Caco-2 (cell line): Measurements from ENCODE around the gene OR6K2. TPM values are rescaled to one million over a fixed set of nuclear protein-coding genes. Genes with fewer than 3 reads are reported as not detected.

Experiments used
- Bru-seq: library from RNA; stranded (reverse); fragments of 400-500 nt; gene quantifications from one replicate; lab custom pipeline; 2021; lab: Mats Ljungman, UMichigan
- BruChase-seq, 2 experiments: library from RNA; stranded (reverse); fragments of 400-500 nt; gene quantifications; one replicate each; lab custom pipeline; 2021; lab: Mats Ljungman, UMichigan
- BruUV-seq: library from RNA; stranded (reverse); fragments of 400-500 nt; replicated peaks from 2 replicates; lab custom pipeline; 2021; lab: Mats Ljungman, UMichigan
- CTCF ChIA-PET: fragments of 300-600 bp; sonication (Branson Sonifier 250); formaldehyde crosslinking; loops from one replicate; lab custom pipeline; 2022; ENCODE audit warnings: antibody characterized with exemption; lab: Charles Lee
- POLR2A ChIA-PET: fragments of 300-600 bp; sonication (Branson Sonifier 250); formaldehyde crosslinking; loops from one replicate; lab custom pipeline; 2022; ENCODE audit warnings: antibody characterized with exemption; lab: Charles Lee
- DNase-seq, 2 experiments: peaks; one replicate each; pipeline versions ENCODE4 v3.0.0 to v3.0.0-alpha.2; 2020 to 2022
- H3K27me3 ChIP-seq: replicated peaks from 2 replicates; pipeline ENCODE4 v1.6.0; 2011; ENCODE audit warnings: low read length; ENCODE audit not compliant: control insufficient read depth, insufficient read depth
- H3K36me3 ChIP-seq: 2 replicates; pipeline ENCODE4 v1.5.1; 2011; ENCODE audit warnings: low read length; ENCODE audit not compliant: control insufficient read depth, insufficient read depth
- H3K4me1 ChIP-seq: fragments of 250-450 bp; sonication (Bioruptor Pico); 2 replicates; pipeline ENCODE4 v1.5.1; 2020; ENCODE audit warnings: mild to moderate bottlenecking
- H3K4me3 ChIP-seq: 2 replicates; pipeline ENCODE4 v1.5.1; 2011; ENCODE audit warnings: low read depth, mild to moderate bottlenecking, control low read depth, low read length
- H3K9me3 ChIP-seq: fragments of 250-450 bp; sonication (Bioruptor Pico); 2 replicates; pipeline ENCODE4 v1.5.1; 2020; ENCODE audit warnings: mild to moderate bottlenecking, moderate library complexity
- H3K27ac Mint-ChIP-seq: one replicate; pipeline ENCODE4 v1.8.0; 2022; ENCODE audit warnings: mixed read lengths; ENCODE audit not compliant: unreplicated experiment
- H3K27me3 Mint-ChIP-seq: one replicate; pipeline ENCODE4 v1.8.0; 2022; ENCODE audit warnings: mixed read lengths; ENCODE audit not compliant: insufficient read depth, unreplicated experiment
- H3K36me3 Mint-ChIP-seq: one replicate; pipeline ENCODE4 v1.8.0; 2022; ENCODE audit warnings: mild to moderate bottlenecking, mixed read lengths; ENCODE audit not compliant: insufficient read depth, unreplicated experiment
- H3K4me1 Mint-ChIP-seq: one replicate; pipeline ENCODE4 v1.8.0; 2022; ENCODE audit warnings: low read depth, mixed read lengths; ENCODE audit not compliant: unreplicated experiment
- H3K4me3 Mint-ChIP-seq: one replicate; pipeline ENCODE4 v1.8.0; 2022; ENCODE audit warnings: mild to moderate bottlenecking, moderate library complexity, mixed read lengths; ENCODE audit not compliant: unreplicated experiment
- H3K9me3 Mint-ChIP-seq: one replicate; pipeline ENCODE4 v1.8.0; 2022; ENCODE audit warnings: mixed read lengths; ENCODE audit not compliant: unreplicated experiment
- CTCF ChIP-seq, 2 experiments: fragments of 200-600 bp in 1 of 2; IDR thresholded peaks; 1 replicate in 1 of 2; 2 replicates in 1 of 2; pipeline versions ENCODE4 v1.5.1 to v1.8.0; 2011 to 2022; ENCODE audit warnings: antibody characterized with exemption in 1 of 2, control low read depth in 1 of 2, inconsistent platforms in 1 of 2, low read depth in 1 of 2, low read length in 1 of 2, mild to moderate bottlenecking in 1 of 2, moderate library complexity in 1 of 2; ENCODE audit not compliant: insufficient read depth in 1 of 2, severe bottlenecking in 1 of 2, unreplicated experiment in 1 of 2
- intact Hi-C: fragments of 100-400 bp; cut with micrococcal nuclease; formaldehyde crosslinking; loops from one replicate; pipeline ENCODE4 v1.10.0; 2022; ENCODE audit not compliant: unreplicated experiment
- long read RNA-seq: library from polyadenylated mRNA; stranded (forward); transcript quantifications from one replicate; pipeline ENCODE4 v2.0.0, GENCODE V29; 2022
- total RNA-seq: library from RNA; stranded (reverse); gene quantifications from 2 replicates; pipeline ENCODE4 v1.2.3, GENCODE V29; 2022

The OR6K2 gene
- total RNA-seq, result not detected in 2 replicates
- Bru-seq, nascent RNA, result not detected
- BruChase-seq, experiment 1, labeled RNA remaining after a 2-hour chase, result not detected
- not detected for BruChase-seq, experiment 2, labeled RNA remaining after a 6-hour chase
- long read RNA-seq, result 0 reads

GRCh38 chr1:158700552-158700951 lies at the start of gene OR6K2:
OR6K2 (minus strand) TSS chr1:158700652; CDS start chr1:158700652, 0 bp downstream.
- ChIA-PET CTCF (no interaction called here), POLR2A (no interaction called here)
- no peaks in the 10 kb centered on the region for H3K36me3 Mint-ChIP-seq
- no peak within 1 kb of the TSS for H3K27ac Mint-ChIP-seq
- Histone ChIP-seq H3K4me1 (no peaks in the 10 kb centered on the region), H3K36me3 (no peaks in the 10 kb centered on the region), H3K4me3 (no peak within 1 kb of the TSS), H3K27me3 (no peaks in the 10 kb centered on the region), H3K9me3 (no peaks in the 10 kb centered on the region)
- H3K4me3 Mint-ChIP-seq, result no peak within 1 kb of the TSS
- no peak for TF ChIP-seq CTCF (IDR thresholded peaks at IDR 0.05; ENCODE audit: insufficient read depth in 1 of 2, low read depth in 1 of 2, low read length in 1 of 2, severe bottlenecking in 1 of 2, unreplicated experiment in 1 of 2)
- intact Hi-C loops, result no loop called here
- no peak for DNase-seq
- H3K27me3 Mint-ChIP-seq, result peaks cover 9% of the 10 kb centered on the region
- no TSS peak for BruUV-seq
- no peaks in the 10 kb centered on the region for H3K9me3 Mint-ChIP-seq
- H3K4me1 Mint-ChIP-seq, result no peaks in the 10 kb centered on the region

GRCh38 chr1:158735848-158736247 lies 35.4 kb upstream of the OR6K2 start:
- H3K27ac Mint-ChIP-seq, result no peak overlapping the region
- Histone ChIP-seq H3K4me1 (peaks cover 11% of the 10 kb centered on the region), H3K4me3 (no peak overlapping the region), H3K9me3 (no peaks in the 10 kb centered on the region; the same call in 1 of the 2 replicates), H3K27me3 (no peaks in the 10 kb centered on the region), H3K36me3 (no peaks in the 10 kb centered on the region)
- DNase-seq, result no peak
- H3K9me3 Mint-ChIP-seq, result no peaks in the 10 kb centered on the region
- H3K36me3 Mint-ChIP-seq, result no peaks in the 10 kb centered on the region
- intact Hi-C loops, result no loop called here
- no peaks in the 10 kb centered on the region for H3K27me3 Mint-ChIP-seq
- H3K4me3 Mint-ChIP-seq, result no peak overlapping the region
- peaks cover 8% of the 10 kb centered on the region for H3K4me1 Mint-ChIP-seq
- ChIA-PET POLR2A (no interaction called here), CTCF (no interaction called here)
- TF ChIP-seq CTCF (IDR thresholded peaks at IDR 0.05; ENCODE audit: insufficient read depth in 1 of 2, low read depth in 1 of 2, low read length in 1 of 2, severe bottlenecking in 1 of 2, unreplicated experiment in 1 of 2), result no peak
- BruUV-seq, result no TSS peak

- H3K36me3 Mint-ChIP-seq, result no peaks in the 10 kb centered on the region
- intact Hi-C loops, result no loop called here
- no peaks in the 10 kb centered on the region for H3K9me3 Mint-ChIP-seq
- H3K4me3 ChIP-seq, result no peak overlapping the region
- TF ChIP-seq CTCF (IDR thresholded peaks at IDR 0.05; ENCODE audit: insufficient read depth in 1 of 2, low read depth in 1 of 2, low read length in 1 of 2, severe bottlenecking in 1 of 2, unreplicated experiment in 1 of 2), result no peak
- H3K4me1 Mint-ChIP-seq, result no peaks in the 10 kb centered on the region
- BruUV-seq, result no TSS peak
- POLR2A ChIA-PET, result no interaction called here
- CTCF ChIA-PET, result no interaction called here
- H3K36me3 ChIP-seq, result no peaks in the 10 kb centered on the region
- H3K4me3 Mint-ChIP-seq, result no peak overlapping the region
- H3K27ac Mint-ChIP-seq, result no peak overlapping the region
- no peaks in the 10 kb centered on the region for H3K9me3 ChIP-seq
- no peaks in the 10 kb centered on the region for H3K27me3 ChIP-seq
- DNase-seq, result no peak
- peaks cover 6% of the 10 kb centered on the region for H3K27me3 Mint-ChIP-seq
- H3K4me1 ChIP-seq, result no peaks in the 10 kb centered on the region
Measured at GRCh38 chr1:158732524-158732923, 32.1 kb upstream of the OR6K2 start.
